Neural cell (in vitro differentiated cells): ENCODE data around the gene FOXJ3. TPM values are rescaled to one million over a fixed set of nuclear protein-coding genes. Genes with fewer than 3 reads are reported as not detected.

Experiments
- H2AFZ ChIP-seq: fragments of 200-600, 300-800 bp; sonication (generic), shearing (Covaris generic); 2 replicates; pipeline ENCODE4 v1.6.0; 2014; ENCODE audit warnings: low read depth, mild to moderate bottlenecking, antibody characterized with exemption, low read length, moderate library complexity
- H3F3A ChIP-seq: fragments of 200-600 bp; shearing (Covaris generic); 2 replicates; pipeline ENCODE4 v1.6.1; 2016; ENCODE audit warnings: mild to moderate bottlenecking, moderate library complexity, mixed read lengths, antibody characterized with exemption, low read length; ENCODE audit not compliant: insufficient read depth, poor library complexity, severe bottlenecking
- H3K27ac ChIP-seq: fragments of 200-600, 300-800 bp; sonication (generic), shearing (Covaris generic); 2 replicates; pipeline ENCODE4 v1.5.1; 2014; ENCODE audit warnings: mild to moderate bottlenecking, low read length, moderate library complexity
- H3K27me3 ChIP-seq: fragments of 300-800, 200-600 bp; sonication (generic), shearing (Covaris generic); 2 replicates; pipeline ENCODE4 v1.6.0; 2014; ENCODE audit warnings: mild to moderate bottlenecking, low read depth, low read length, moderate library complexity; ENCODE audit not compliant: insufficient read depth
- H3K36me3 ChIP-seq: fragments of 300-800, 200-600 bp; sonication (generic), shearing (Covaris generic); 2 replicates; pipeline ENCODE4 v1.5.1; 2014; ENCODE audit warnings: mild to moderate bottlenecking, antibody characterized with exemption, low read length, moderate library complexity; ENCODE audit not compliant: insufficient read depth
- H3K4me2 ChIP-seq: fragments of 300-800, 200-600 bp; sonication (generic), shearing (Covaris generic); 2 replicates; pipeline ENCODE4 v1.6.0; 2014; ENCODE audit warnings: mild to moderate bottlenecking, low read length
- H3K4me3 ChIP-seq: fragments of 300-800, 200-600 bp; sonication (generic), shearing (Covaris generic); 2 replicates; pipeline ENCODE4 v1.5.1; 2014; ENCODE audit warnings: mild to moderate bottlenecking, low read length, moderate library complexity
- H3K79me2 ChIP-seq: fragments of 200-600 bp; shearing (Covaris generic); replicated peaks from 2 replicates; pipeline ENCODE4 v1.6.0; 2014; ENCODE audit warnings: mild to moderate bottlenecking, low read length, moderate library complexity; ENCODE audit not compliant: insufficient read depth
- H3K9ac ChIP-seq: fragments of 300-800, 200-600 bp; sonication (generic), shearing (Covaris generic); 2 replicates; pipeline ENCODE4 v1.6.1; 2016; ENCODE audit warnings: mild to moderate bottlenecking, low read length, mixed read lengths
- H3K9me2 ChIP-seq: fragments of 200-600 bp; shearing (Covaris generic); 2 replicates; pipeline ENCODE4 v1.6.1; 2016; ENCODE audit warnings: mild to moderate bottlenecking, low read length, mixed read lengths; ENCODE audit not compliant: insufficient read depth
- H3K9me3 ChIP-seq: fragments of 200-600, 300-800 bp; sonication (generic), shearing (Covaris generic); 2 replicates; pipeline ENCODE4 v1.6.1; 2016; ENCODE audit warnings: mild to moderate bottlenecking, mixed run types, low read length, moderate library complexity, mixed read lengths
- H4K20me1 ChIP-seq: fragments of 200-600 bp; shearing (Covaris generic); 2 replicates; pipeline ENCODE4 v1.6.1; 2016; ENCODE audit warnings: mild to moderate bottlenecking, mixed run types; ENCODE audit not compliant: insufficient read depth
- EP300 ChIP-seq: fragments of 450-650 bp; conservative IDR thresholded peaks from 2 replicates; pipeline ENCODE4 v1.6.1; 2014; ENCODE audit warnings: antibody characterized with exemption, mild to moderate bottlenecking, moderate library complexity; ENCODE audit not compliant: poor library complexity, severe bottlenecking
- EZH2 ChIP-seq: fragments of 200-600, 300-800 bp; shearing (Covaris generic), sonication (generic); IDR thresholded peaks from 2 replicates; pipeline ENCODE4 v1.6.1; 2014; ENCODE audit warnings: antibody characterized with exemption, low read length, borderline replicate concordance, mild to moderate bottlenecking; ENCODE audit not compliant: insufficient read depth, poor library complexity, severe bottlenecking
- MXI1 ChIP-seq: fragments of 450-650 bp; conservative IDR thresholded peaks from 2 replicates; pipeline ENCODE4 v1.6.1; 2014; ENCODE audit warnings: antibody characterized with exemption, mild to moderate bottlenecking; ENCODE audit not compliant: poor library complexity, severe bottlenecking
- POLR2AphosphoS5 ChIP-seq: IDR thresholded peaks from 2 replicates; pipeline ENCODE4 v1.6.1; 2012
- RAD21 ChIP-seq: fragments of 450-650 bp; conservative IDR thresholded peaks from 2 replicates; pipeline ENCODE4 v1.6.1; 2014; ENCODE audit warnings: antibody characterized with exemption, mild to moderate bottlenecking, moderate library complexity
- SMC3 ChIP-seq: fragments of 450-650 bp; conservative IDR thresholded peaks from 2 replicates; pipeline ENCODE4 v1.6.1; 2014; ENCODE audit warnings: antibody characterized with exemption, mild to moderate bottlenecking, moderate library complexity; ENCODE audit not compliant: poor library complexity
- TAF1 ChIP-seq: IDR thresholded peaks from 2 replicates; pipeline ENCODE4 v1.6.1; 2012; ENCODE audit warnings: low read depth
- polyA plus RNA-seq: library from polyadenylated mRNA; depleted of rRNA; stranded (reverse); fragments of >200 nt; gene quantifications from 2 replicates; pipeline ENCODE4 v1.2.3, GENCODE V29; 2014
- TF ChIP-seq, protein P1 (sequence below): IDR thresholded peaks from 2 replicates; pipeline ENCODE4 v1.6.1; 2012; ENCODE audit warnings: borderline replicate concordance
- TF ChIP-seq, protein P2 (sequence below): fragments of 450-650 bp; IDR thresholded peaks from 2 replicates; pipeline ENCODE4 v1.5.1; 2014; ENCODE audit warnings: antibody characterized with exemption, mild to moderate bottlenecking, moderate library complexity; ENCODE audit not compliant: poor library complexity, severe bottlenecking

The FOXJ3 gene
- polyA plus RNA-seq, 1 donor from 2014 or later, result 36.0 TPM

DNA sequence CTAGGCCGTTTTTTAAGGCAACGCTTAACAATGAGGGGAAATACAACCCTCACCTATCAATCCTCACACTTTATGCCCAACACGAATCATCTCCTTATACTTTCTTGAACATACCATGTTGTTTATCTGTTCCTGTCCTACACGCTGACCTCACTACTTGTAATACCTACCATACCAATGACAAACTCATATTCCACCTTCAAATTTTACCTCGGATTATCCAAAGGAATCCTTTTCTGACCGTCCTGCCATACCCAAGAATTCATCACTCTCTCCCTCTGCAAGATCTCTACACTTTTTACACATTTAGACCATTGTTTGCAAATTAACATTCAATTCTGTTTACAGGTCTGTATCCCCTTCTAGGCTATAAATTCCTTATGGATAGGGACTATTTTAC is 106.1 kb downstream of the FOXJ3 start:
- H3K36me3 ChIP-seq, result no peaks in the 10 kb centered on the region
- H2AFZ ChIP-seq, result no peak overlapping the region
- H3K79me2 ChIP-seq, result peaks cover 10% of the 10 kb centered on the region
- TF ChIP-seq TAF1, result no peak
- TF ChIP-seq POLR2AphosphoS5, result no peak
- TF ChIP-seq, protein P1, sequence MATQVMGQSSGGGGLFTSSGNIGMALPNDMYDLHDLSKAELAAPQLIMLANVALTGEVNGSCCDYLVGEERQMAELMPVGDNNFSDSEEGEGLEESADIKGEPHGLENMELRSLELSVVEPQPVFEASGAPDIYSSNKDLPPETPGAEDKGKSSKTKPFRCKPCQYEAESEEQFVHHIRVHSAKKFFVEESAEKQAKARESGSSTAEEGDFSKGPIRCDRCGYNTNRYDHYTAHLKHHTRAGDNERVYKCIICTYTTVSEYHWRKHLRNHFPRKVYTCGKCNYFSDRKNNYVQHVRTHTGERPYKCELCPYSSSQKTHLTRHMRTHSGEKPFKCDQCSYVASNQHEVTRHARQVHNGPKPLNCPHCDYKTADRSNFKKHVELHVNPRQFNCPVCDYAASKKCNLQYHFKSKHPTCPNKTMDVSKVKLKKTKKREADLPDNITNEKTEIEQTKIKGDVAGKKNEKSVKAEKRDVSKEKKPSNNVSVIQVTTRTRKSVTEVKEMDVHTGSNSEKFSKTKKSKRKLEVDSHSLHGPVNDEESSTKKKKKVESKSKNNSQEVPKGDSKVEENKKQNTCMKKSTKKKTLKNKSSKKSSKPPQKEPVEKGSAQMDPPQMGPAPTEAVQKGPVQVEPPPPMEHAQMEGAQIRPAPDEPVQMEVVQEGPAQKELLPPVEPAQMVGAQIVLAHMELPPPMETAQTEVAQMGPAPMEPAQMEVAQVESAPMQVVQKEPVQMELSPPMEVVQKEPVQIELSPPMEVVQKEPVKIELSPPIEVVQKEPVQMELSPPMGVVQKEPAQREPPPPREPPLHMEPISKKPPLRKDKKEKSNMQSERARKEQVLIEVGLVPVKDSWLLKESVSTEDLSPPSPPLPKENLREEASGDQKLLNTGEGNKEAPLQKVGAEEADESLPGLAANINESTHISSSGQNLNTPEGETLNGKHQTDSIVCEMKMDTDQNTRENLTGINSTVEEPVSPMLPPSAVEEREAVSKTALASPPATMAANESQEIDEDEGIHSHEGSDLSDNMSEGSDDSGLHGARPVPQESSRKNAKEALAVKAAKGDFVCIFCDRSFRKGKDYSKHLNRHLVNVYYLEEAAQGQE, result no peak
- no peak for TF ChIP-seq EZH2
- no peak for TF ChIP-seq SMC3
- no peak for TF ChIP-seq RAD21
- TF ChIP-seq EP300, result no peak
- no peak overlapping the region for H3K4me3 ChIP-seq
- H3K9ac ChIP-seq, result no peak overlapping the region
- H3K4me2 ChIP-seq, result no peak overlapping the region
- no peaks in the 10 kb centered on the region for H3K9me3 ChIP-seq
- no peaks in the 10 kb centered on the region for H3K9me2 ChIP-seq
- H4K20me1 ChIP-seq, result no peaks in the 10 kb centered on the region
- H3F3A ChIP-seq, result no peaks in the 10 kb centered on the region
- no peaks in the 10 kb centered on the region for H3K27me3 ChIP-seq
- H3K27ac ChIP-seq, result no peak overlapping the region

DNA sequence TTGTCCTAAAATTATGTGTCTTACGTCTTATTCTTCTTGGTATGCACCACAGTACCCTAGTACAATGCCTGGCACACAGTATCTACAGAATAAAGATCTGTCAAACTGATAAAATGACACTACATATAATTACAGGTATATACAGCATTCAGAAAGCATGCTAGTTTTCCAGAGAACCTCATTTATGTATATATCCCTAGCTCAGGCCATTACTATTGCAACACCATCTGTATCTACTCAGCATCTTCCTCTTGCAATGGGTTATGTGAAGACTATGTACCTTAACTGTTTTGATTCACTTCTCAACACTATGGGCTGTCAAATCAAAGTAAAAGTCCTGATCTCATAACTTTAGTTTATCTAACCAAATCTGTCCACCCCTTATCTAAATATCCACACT is 112.0 kb downstream of the FOXJ3 start:
- H3K36me3 ChIP-seq, result peaks cover 3% of the 10 kb centered on the region
- H3K4me3 ChIP-seq, result no peak overlapping the region
- H4K20me1 ChIP-seq, result no peaks in the 10 kb centered on the region
- H3K4me2 ChIP-seq, result no peak overlapping the region
- no peaks in the 10 kb centered on the region for H3K9me3 ChIP-seq
- H3F3A ChIP-seq, result no peaks in the 10 kb centered on the region
- no peaks in the 10 kb centered on the region for H3K79me2 ChIP-seq
- H3K27ac ChIP-seq, result no peak overlapping the region
- no peak overlapping the region for H3K9ac ChIP-seq
- no peak overlapping the region for H2AFZ ChIP-seq
- no peaks in the 10 kb centered on the region for H3K27me3 ChIP-seq
- no peak for TF ChIP-seq POLR2AphosphoS5
- TF ChIP-seq MXI1, result no peak
- H3K9me2 ChIP-seq, result no peaks in the 10 kb centered on the region

DNA sequence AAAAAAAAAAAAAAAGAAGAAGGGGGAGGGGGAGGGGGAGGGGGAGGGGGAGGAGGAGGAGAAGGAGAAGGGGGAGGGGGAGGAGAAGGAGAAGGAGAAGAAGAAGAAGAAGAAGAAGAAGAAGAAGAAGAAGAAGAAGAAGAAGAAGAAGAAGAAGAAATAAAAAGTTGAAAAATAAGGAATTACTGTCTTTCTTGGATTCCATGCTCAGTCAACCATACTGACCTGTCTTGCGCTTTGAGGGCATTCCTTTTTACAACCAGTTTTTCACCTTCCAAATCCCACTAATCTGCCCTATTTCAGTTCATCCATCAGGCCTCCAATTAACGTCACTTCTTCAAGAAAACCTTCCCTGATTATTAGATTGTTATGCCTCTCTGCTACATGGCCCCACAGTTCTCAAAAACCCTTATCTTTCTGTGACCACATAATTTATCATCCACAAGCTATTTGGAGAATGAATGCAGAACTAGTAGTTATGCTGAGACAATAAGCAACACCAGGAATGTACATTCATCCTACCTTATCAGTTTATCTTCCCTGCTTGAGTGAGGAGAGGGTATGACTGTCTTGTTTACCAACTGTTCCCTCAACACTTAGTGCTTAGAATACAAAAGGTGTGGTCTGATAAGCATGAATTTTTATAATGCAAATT is 113.0 kb downstream of the FOXJ3 start:
- Histone ChIP-seq H3K79me2 (no peaks in the 10 kb centered on the region), H3K4me2 (no peak overlapping the region)

More for the DNA sequence above, 113.0 kb downstream of the FOXJ3 start:
- no peak overlapping the region for H2AFZ ChIP-seq
- no peaks in the 10 kb centered on the region for H3K9me2 ChIP-seq
- H3K9ac ChIP-seq, result no peak overlapping the region
- no peak overlapping the region for H3K27ac ChIP-seq
- H3K27me3 ChIP-seq, result no peaks in the 10 kb centered on the region
- peaks cover 3% of the 10 kb centered on the region for H3K36me3 ChIP-seq
- no peaks in the 10 kb centered on the region for H3F3A ChIP-seq
- TF ChIP-seq, protein P2, sequence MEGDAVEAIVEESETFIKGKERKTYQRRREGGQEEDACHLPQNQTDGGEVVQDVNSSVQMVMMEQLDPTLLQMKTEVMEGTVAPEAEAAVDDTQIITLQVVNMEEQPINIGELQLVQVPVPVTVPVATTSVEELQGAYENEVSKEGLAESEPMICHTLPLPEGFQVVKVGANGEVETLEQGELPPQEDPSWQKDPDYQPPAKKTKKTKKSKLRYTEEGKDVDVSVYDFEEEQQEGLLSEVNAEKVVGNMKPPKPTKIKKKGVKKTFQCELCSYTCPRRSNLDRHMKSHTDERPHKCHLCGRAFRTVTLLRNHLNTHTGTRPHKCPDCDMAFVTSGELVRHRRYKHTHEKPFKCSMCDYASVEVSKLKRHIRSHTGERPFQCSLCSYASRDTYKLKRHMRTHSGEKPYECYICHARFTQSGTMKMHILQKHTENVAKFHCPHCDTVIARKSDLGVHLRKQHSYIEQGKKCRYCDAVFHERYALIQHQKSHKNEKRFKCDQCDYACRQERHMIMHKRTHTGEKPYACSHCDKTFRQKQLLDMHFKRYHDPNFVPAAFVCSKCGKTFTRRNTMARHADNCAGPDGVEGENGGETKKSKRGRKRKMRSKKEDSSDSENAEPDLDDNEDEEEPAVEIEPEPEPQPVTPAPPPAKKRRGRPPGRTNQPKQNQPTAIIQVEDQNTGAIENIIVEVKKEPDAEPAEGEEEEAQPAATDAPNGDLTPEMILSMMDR, result no peak
- no peak for TF ChIP-seq MXI1
- no peak for TF ChIP-seq EZH2
- no peak for TF ChIP-seq EP300
- no peak for TF ChIP-seq SMC3
- TF ChIP-seq, protein P1, result no peak
- TF ChIP-seq TAF1, result no peak
- no peak for TF ChIP-seq POLR2AphosphoS5
- TF ChIP-seq RAD21, result no peak
- H4K20me1 ChIP-seq, result no peaks in the 10 kb centered on the region
- H3K4me3 ChIP-seq, result no peak overlapping the region
- H3K9me3 ChIP-seq, result no peaks in the 10 kb centered on the region
